Fibroblast of skin of abdomen (primary cell): ENCODE data around the gene SMIM35.

Experiments
- DNase-seq: peaks from one replicate; pipeline ENCODE4 v3.0.0-alpha.2; 2013

SMIM35 gene

GRCh38 chr11:118057251-118058145, 29.3 kb downstream of the SMIM35 start:
- no peak for DNase-seq

DNA sequence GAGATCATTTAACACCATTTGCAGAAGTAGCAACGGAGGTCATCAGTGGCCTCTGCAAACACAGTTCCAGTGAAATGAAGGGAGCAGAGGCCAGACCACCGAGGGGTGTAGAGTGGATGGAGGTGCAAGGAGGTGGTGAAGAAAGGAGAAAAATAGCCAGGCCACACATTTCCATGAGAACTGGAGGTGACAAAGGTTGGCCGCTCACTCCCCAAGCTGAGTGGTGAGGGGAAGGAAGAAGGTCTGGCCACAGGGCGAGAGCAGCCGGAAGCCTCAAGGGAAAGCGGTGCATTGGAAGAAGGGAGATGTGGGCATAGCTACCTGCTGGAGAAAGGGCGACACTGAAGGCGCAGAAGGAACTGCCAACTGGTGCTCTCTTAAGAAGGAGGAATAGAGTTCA, 30.0 kb downstream of the SMIM35 start:
- no peak for DNase-seq

DNA sequence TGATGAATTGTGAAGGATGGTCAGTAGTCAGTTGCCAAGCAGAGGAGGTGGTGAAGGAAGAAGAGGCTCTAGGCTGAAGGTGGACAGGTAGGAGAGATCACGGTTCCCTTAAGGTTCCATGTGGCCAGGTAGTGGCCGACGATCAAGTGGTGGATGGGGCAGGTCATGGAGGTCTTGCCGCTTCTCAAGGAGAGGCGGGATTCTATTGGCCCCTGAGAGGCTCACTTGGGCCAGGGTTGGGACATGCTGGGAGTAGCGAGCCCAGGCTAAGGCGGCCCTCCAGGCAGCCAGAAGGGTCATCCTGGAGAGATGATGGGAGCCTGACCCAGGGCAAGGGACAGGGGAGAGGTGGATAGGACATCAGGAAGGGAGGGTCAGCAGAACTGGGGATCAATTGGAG, 30.8 kb downstream of the SMIM35 start:
- no peak for DNase-seq

DNA sequence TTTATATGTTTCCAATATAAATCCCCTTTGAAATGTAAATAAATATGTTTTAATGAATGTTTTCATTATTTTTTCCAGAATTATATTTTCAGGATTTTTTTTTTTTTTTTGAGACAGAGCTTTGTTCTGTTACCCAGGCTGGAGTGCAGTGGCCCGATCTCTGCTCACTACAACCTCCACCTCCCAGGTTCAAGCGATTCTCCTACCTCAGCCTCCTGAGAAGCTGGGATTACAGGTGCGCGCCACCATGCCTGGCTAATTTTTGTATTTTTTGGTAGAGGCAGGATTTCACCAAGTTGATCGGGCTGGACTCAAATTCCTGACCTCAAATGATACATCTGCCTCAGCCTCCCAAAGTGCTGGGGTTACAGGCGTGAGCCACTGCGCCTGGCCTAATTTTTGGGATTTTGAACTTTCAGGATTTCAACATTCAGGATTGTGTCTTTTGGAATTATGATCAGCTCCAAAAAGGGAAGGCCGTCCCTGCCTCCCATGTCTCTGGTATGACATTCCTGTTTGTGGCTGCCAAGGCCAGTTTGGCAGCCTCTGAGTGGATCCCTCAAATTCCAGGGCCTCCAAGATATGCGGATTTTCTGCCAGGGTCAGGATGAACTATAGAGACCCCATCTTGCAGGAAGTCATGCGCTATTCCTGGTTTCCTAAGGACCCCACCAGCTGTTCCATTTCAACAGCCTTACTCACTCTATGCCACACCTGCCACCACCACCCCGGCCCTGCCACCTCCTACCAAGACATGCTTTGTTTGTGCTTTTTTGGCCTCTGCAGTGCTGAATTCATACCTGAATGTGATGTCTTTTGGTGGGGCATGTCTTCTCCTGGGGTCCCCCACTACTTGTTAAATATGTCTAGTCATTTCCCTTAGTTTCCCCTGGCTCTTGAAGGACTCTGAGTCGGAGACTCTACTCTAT, 31.8 kb downstream of the SMIM35 start:
- DNase-seq, result peak; percentile 5

GRCh38 chr11:118052581-118053206, 34.1 kb downstream of the SMIM35 start:
- DNase-seq, result no peak

DNA sequence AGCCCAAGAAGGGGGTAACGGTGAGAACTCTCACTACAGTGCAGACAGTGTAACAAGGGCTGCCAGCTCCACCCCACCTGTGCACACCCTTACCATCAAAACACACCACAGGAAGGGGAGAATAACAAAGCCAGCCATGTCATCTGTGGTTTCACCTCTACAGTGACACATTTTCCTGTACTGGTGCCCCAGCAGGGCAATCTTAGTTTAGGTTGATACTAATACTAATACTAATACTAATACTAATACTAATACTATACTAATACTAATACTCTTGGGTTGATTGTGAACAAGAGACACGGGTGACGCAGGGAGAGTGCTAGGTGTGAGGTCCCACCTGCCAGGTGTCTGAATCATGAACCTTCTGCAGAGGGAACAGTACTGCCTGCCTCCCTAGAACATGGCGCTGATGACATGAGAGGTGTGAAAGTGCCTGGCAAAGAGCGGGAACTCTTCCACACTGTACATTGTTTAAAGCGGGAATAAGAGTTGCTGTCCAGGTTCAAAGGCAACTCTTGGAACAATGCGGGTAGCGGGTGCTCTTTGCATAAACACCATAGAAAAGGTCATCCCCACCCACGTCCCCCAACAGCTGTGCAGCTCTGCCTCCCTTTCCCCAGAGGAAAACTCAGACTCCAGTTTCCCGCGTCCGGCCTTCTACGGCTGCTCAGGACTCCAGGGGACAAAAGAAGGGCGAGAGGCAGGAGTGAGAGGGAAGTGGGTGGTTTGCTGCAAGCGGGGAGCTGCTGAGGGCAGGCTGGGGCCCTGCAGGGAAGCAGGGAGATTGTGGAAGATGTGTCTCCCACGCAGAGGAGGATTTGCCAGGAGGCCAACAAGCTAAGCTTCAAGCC, 34.9 kb downstream of the SMIM35 start:
- no peak for DNase-seq

GRCh38 chr11:118051136-118051610, 35.6 kb downstream of the SMIM35 start:
- no peak for DNase-seq

- no peak for DNase-seq
These were observed 36.4 kb downstream of the SMIM35 start for GRCh38 chr11:118050208-118050891.

DNA sequence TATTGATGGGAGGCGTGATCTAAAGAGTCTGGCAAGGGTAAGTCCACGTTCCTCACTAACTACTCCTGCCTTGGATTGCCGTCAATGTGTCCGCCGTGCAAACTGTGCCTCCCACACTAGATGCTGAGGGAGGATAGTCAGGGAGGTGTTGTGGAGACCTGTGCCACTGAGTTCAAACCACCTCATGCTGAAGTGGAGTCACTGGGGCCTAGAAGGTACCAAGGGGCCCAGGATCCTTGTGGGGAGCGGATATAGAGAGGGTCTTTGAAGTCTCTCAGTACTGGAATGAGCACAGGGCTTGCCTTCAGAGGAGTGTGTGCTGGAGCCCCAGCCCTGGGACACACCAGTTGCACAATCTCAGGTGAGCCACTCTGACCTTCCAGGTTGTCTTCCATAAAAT, 37.0 kb downstream of the SMIM35 start:
- no peak for DNase-seq

DNA sequence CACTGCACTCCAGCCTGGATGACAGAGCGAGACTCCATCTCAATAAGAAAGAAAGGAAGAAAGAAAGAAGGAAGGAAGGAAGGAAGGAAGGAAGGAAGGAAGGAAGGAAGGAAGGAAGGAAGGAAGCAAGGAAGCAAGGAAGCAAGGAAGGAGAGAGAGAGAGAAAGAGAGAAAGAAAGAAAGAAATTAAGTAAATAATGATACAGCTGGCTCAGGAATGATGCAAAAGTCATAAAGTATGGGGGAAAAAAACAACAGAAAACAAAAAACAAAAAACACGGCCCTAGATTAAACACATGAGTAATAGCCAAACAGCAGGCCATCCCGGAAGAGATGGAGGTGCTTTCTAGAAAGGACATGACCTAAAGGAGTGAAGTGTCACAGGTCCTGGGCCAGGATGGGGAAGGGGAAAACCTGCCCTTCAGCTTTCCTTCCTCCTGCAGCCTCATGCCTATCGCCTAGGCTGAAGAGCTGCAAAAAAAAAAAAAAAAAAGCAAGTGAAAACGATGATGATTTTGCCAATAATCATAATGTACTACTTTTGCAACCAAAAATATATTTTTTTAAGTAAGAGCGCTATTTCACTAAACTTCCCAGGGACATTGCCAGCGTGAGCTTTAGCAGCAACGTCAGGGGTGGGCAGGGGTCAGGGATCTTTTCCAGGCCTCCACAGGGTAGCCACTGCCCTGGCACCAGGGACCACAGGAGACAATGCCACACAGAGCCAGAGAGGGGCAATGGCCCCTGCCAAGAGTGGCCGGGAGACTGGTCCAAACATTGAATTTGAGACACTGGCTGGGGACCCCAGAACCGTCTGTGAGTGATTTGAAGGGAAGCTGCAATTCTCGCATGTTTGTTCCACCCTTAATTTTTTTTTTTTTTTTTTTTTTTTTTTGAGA, 38.0 kb downstream of the SMIM35 start:
- DNase-seq, result no peak

GRCh38 chr11:118047749-118048148, 39.0 kb downstream of the SMIM35 start:
- DNase-seq, result no peak

- no peak for DNase-seq
These were observed 39.6 kb downstream of the SMIM35 start for GRCh38 chr11:118046964-118047700.

- DNase-seq, result no peak
These were observed 40.5 kb downstream of the SMIM35 start for GRCh38 chr11:118046051-118046963.

DNA sequence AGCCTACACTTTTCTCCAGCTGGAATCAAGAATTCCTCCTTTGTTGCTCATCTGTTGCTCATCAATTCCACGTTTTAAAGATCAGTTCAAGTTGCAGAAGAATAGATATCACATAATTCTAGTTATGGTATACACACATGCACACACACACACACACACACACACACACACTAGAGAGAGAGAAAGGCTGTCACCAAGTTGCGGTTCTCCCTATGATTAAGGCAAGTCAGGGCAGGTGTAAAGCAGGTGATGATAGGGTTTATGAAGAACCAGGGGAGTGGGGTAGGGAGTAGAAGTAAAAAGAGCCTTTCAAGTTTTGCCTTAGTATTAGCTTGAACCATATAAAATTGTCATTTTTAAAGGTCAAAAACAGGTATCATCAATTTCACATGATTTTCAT, 41.6 kb downstream of the SMIM35 start:
- no peak for DNase-seq

DNA sequence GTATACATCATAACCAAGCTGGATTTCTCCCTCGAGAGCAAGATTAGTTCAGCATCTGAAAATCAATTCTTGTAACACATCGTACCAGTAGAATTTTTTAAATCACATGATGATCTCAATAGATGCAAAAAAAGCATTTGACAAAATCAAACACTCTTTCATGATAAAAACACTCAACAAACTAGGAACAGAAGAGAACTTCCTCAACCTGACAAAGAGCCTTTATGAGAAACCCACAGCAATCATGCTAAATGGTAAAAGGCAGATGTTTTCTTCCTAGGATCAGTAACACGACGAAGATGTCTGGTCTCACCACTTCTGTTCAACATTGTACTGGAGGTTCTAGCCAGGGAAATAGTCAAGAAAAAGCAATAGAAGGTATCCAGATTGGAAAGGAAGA, 44.0 kb downstream of the SMIM35 start:
- DNase-seq, result no peak

DNA sequence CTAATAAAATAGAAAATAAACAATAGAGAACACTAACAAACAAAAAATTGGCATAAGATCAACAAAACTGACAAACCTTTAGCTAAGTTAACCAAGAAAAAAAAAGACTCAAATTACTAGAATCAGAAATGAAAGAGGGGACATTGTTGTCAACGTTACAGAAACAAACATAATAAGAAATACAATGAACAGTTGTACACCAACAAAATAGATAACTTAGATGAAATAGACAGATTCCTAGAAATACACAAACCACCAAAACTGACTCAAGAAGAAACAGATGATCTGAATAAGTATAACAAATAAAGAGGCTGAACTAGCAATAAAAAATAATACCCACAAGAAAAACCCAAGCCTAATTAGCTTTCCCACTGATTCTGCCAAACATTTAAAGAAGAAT, 44.6 kb downstream of the SMIM35 start:
- DNase-seq, result no peak

DNA sequence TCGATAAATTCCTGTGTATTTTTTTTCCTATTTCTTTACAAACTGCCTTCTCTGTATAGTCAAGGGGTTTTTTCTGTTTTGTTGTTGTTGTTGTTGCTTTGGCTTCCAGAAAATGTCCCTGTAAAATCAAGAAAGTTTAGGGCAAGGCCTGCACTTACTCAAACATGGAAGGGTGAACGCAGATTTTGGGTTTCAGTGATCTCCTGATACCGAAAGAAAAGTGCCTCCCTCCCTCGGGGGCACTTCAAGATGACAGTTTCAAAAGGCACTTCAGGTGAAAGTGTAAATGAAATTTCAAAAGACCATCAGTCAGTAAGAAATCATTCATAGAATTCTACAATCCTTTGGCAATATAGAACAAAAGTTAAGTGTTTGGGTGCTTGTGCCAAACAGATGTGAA, 53.3 kb downstream of the SMIM35 start:
- DNase-seq, result no peak

DNA sequence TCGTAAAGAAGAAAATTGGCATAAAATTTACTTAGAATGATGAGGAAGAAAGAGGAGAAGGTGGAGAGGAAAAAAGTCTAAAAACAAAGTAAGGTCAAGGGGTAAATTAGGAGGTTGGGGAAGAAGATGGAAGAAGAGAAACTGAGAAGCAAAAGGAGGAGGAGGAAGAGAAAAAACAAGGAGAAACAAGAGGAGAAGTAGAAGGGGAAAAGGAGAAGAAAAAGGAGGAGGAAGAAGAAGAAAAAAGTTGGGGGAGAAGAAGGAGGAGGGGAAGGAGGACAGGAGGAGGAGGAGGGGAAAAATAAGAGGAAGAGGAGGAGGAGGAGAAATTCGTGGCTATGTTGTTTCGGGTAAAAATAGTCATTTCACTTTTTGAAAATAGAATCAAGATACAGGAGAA, 58.1 kb downstream of the SMIM35 start:
- no peak for DNase-seq
